Measurements from ENCODE around the gene NAALADL2. TPM values are rescaled to one million over a fixed set of nuclear protein-coding genes. Genes with fewer than 3 reads are reported as not detected.
A peak's percentile ranks its signal among the peaks of the same experiment; 100 is the strongest.

NAALADL2 gene
- total RNA-seq, 1 experiment from 2014 or later: 3.1 TPM

GRCh38 chr3:175381685-175382084 is 522.6 kb downstream of the NAALADL2 start:
- Histone ChIP-seq H3K4me1 (no peaks in the 10 kb centered on the region), H3K27ac (no peak overlapping the region), H3K27me3 (no peaks in the 10 kb centered on the region), H3K4me3 (no peak overlapping the region), H3K36me3 (no peaks in the 10 kb centered on the region), H3K9me3 (replicated peaks) (no peaks in the 10 kb centered on the region)
- no peak for DNase-seq

GRCh38 chr3:175383371-175383770 is 524.2 kb downstream of the NAALADL2 start:
- no peak for DNase-seq
- Histone ChIP-seq H3K27ac (no peak overlapping the region), H3K9me3 (replicated peaks) (no peaks in the 10 kb centered on the region), H3K4me1 (no peaks in the 10 kb centered on the region), H3K27me3 (no peaks in the 10 kb centered on the region), H3K36me3 (no peaks in the 10 kb centered on the region), H3K4me3 (no peak overlapping the region)

GRCh38 chr3:175383813-175384212 is 524.7 kb downstream of the NAALADL2 start:
- H3K27me3 ChIP-seq: no peaks in the 10 kb centered on the region
- H3K27ac ChIP-seq: no peak overlapping the region
- H3K4me1 ChIP-seq: no peaks in the 10 kb centered on the region
- DNase-seq: no peak
- H3K36me3 ChIP-seq: no peaks in the 10 kb centered on the region
- no peaks in the 10 kb centered on the region for H3K9me3 ChIP-seq (replicated peaks)
- H3K4me3 ChIP-seq: no peak overlapping the region

- Histone ChIP-seq H3K4me3 (no peak overlapping the region), H3K36me3 (no peaks in the 10 kb centered on the region), H3K27me3 (no peaks in the 10 kb centered on the region), H3K9me3 (replicated peaks) (no peaks in the 10 kb centered on the region), H3K27ac (no peak overlapping the region), H3K4me1 (no peaks in the 10 kb centered on the region)
- no peak for DNase-seq
Observed at GRCh38 chr3:175384569-175384968, 525.4 kb downstream of the NAALADL2 start.

GRCh38 chr3:175386630-175387029 is 527.5 kb downstream of the NAALADL2 start:
- no peak overlapping the region for H3K27ac ChIP-seq
- H3K36me3 ChIP-seq: no peaks in the 10 kb centered on the region
- H3K4me1 ChIP-seq: no peaks in the 10 kb centered on the region
- no peak for DNase-seq
- H3K4me3 ChIP-seq: no peak overlapping the region
- no peaks in the 10 kb centered on the region for H3K9me3 ChIP-seq (replicated peaks)
- no peaks in the 10 kb centered on the region for H3K27me3 ChIP-seq

GRCh38 chr3:175389560-175389959 is 530.4 kb downstream of the NAALADL2 start:
- Histone ChIP-seq H3K27me3 (no peaks in the 10 kb centered on the region), H3K27ac (no peak overlapping the region), H3K4me1 (no peaks in the 10 kb centered on the region; the same call in 1 of the 2 replicates), H3K4me3 (no peak overlapping the region), H3K9me3 (replicated peaks) (no peaks in the 10 kb centered on the region), H3K36me3 (no peaks in the 10 kb centered on the region)
- DNase-seq: no peak

- Histone ChIP-seq H3K27me3 (no peaks in the 10 kb centered on the region), H3K4me1 (no peaks in the 10 kb centered on the region; the same call in 1 of the 2 replicates)
- no peak for DNase-seq
Observed at GRCh38 chr3:175391601-175392000, 532.5 kb downstream of the NAALADL2 start.

GRCh38 chr3:175392653-175393052 is 533.5 kb downstream of the NAALADL2 start:
- no peak overlapping the region for H3K4me3 ChIP-seq
- peak in 1 of 2 experiments; percentile 24 for DNase-seq
- no peaks in the 10 kb centered on the region for H3K27me3 ChIP-seq
- no peaks in the 10 kb centered on the region for H3K36me3 ChIP-seq
- H3K27ac ChIP-seq: no peak overlapping the region
- peaks cover under 1% of the 10 kb centered on the region for H3K4me1 ChIP-seq
- H3K9me3 ChIP-seq (replicated peaks): no peaks in the 10 kb centered on the region

More at GRCh38 chr3:175391601-175392000, 532.5 kb downstream of the NAALADL2 start:
- Histone ChIP-seq H3K36me3 (no peaks in the 10 kb centered on the region), H3K9me3 (replicated peaks) (no peaks in the 10 kb centered on the region), H3K4me3 (no peak overlapping the region), H3K27ac (no peak overlapping the region)

GRCh38 chr3:175397372-175397771 is 538.2 kb downstream of the NAALADL2 start:
- Histone ChIP-seq H3K36me3 (no peaks in the 10 kb centered on the region), H3K27me3 (no peaks in the 10 kb centered on the region), H3K9me3 (replicated peaks) (no peaks in the 10 kb centered on the region), H3K4me1 (peaks cover 5% of the 10 kb centered on the region), H3K4me3 (no peak overlapping the region), H3K27ac (no peak overlapping the region)
- DNase-seq: peak in 1 of 2 experiments; percentile 8

GRCh38 chr3:175398676-175399075 is 539.5 kb downstream of the NAALADL2 start:
- DNase-seq: no peak
- Histone ChIP-seq H3K27ac (no peak overlapping the region), H3K4me1 (peaks cover 5% of the 10 kb centered on the region), H3K27me3 (no peaks in the 10 kb centered on the region), H3K4me3 (no peak overlapping the region), H3K9me3 (replicated peaks) (no peaks in the 10 kb centered on the region), H3K36me3 (no peaks in the 10 kb centered on the region)

GRCh38 chr3:175399156-175399840 is 540.2 kb downstream of the NAALADL2 start:
- Histone ChIP-seq H3K27me3 (no peaks in the 10 kb centered on the region), H3K27ac (no peak overlapping the region)
- DNase-seq: no peak

GRCh38 chr3:175404027-175404426 is 544.9 kb downstream of the NAALADL2 start:
- H3K27me3 ChIP-seq: no peaks in the 10 kb centered on the region
- no peaks in the 10 kb centered on the region for H3K9me3 ChIP-seq (replicated peaks)
- H3K4me3 ChIP-seq: no peak overlapping the region
- H3K36me3 ChIP-seq: no peaks in the 10 kb centered on the region
- DNase-seq: no peak
- no peaks in the 10 kb centered on the region for H3K4me1 ChIP-seq
- no peak overlapping the region for H3K27ac ChIP-seq

More at GRCh38 chr3:175399156-175399840, 540.2 kb downstream of the NAALADL2 start:
- Histone ChIP-seq H3K4me3 (no peak overlapping the region), H3K9me3 (replicated peaks) (no peaks in the 10 kb centered on the region), H3K36me3 (no peaks in the 10 kb centered on the region), H3K4me1 (peaks cover 5% of the 10 kb centered on the region)

- no peaks in the 10 kb centered on the region for H3K9me3 ChIP-seq (replicated peaks)
- H3K4me3 ChIP-seq: no peak overlapping the region
- H3K27me3 ChIP-seq: no peaks in the 10 kb centered on the region
- no peak overlapping the region for H3K27ac ChIP-seq
- no peaks in the 10 kb centered on the region for H3K4me1 ChIP-seq
- DNase-seq: no peak
- H3K36me3 ChIP-seq: no peaks in the 10 kb centered on the region
Observed at GRCh38 chr3:175404621-175405020, 545.5 kb downstream of the NAALADL2 start.

- Histone ChIP-seq H3K27me3 (no peaks in the 10 kb centered on the region), H3K36me3 (no peaks in the 10 kb centered on the region), H3K4me3 (no peak overlapping the region), H3K27ac (no peak overlapping the region), H3K4me1 (no peaks in the 10 kb centered on the region), H3K9me3 (replicated peaks) (no peaks in the 10 kb centered on the region)
- DNase-seq: no peak
Observed at GRCh38 chr3:175410251-175410650, 551.1 kb downstream of the NAALADL2 start.

GRCh38 chr3:175411405-175411804 is 552.3 kb downstream of the NAALADL2 start:
- no peak for DNase-seq
- Histone ChIP-seq H3K9me3 (replicated peaks) (no peaks in the 10 kb centered on the region), H3K4me3 (no peak overlapping the region), H3K27me3 (no peaks in the 10 kb centered on the region), H3K27ac (no peak overlapping the region), H3K4me1 (no peaks in the 10 kb centered on the region), H3K36me3 (no peaks in the 10 kb centered on the region)

GRCh38 chr3:175411946-175412345 is 552.8 kb downstream of the NAALADL2 start:
- H3K4me1 ChIP-seq: no peaks in the 10 kb centered on the region
- H3K9me3 ChIP-seq (replicated peaks): no peaks in the 10 kb centered on the region
- no peak for DNase-seq
- no peak overlapping the region for H3K4me3 ChIP-seq
- H3K36me3 ChIP-seq: no peaks in the 10 kb centered on the region
- no peak overlapping the region for H3K27ac ChIP-seq
- no peaks in the 10 kb centered on the region for H3K27me3 ChIP-seq
